Breast epithelium (tissue), 3 donors: ENCODE results near the gene MDC1.

ENCODE experiments used
- CTCF ChIP-seq, 3 donors: fragments of 450-650 bp; IDR thresholded peaks; one replicate each; pipeline ENCODE4 v1.5.1; 2016 to 2017; ENCODE audit warnings: antibody characterized with exemption in 3 of 3, mild to moderate bottlenecking in 3 of 3, moderate library complexity in 3 of 3
- POLR2A ChIP-seq: fragments of 450-650 bp; IDR thresholded peaks from one replicate; pipeline ENCODE4 v1.6.1; 2016; ENCODE audit warnings: antibody characterized with exemption, mild to moderate bottlenecking, moderate library complexity

GRCh38 chr6:30685157-30686008 lies 31.7 kb downstream of the MDC1 start:
- TF ChIP-seq POLR2A (no peak), CTCF (IDR thresholded peaks at IDR 0.05) (no peak)
